HG02840 (cell line): ENCODE measurements around the gene PDK2.

Experiments used
- ATAC-seq: cut with Tn5 transposase; IDR thresholded peaks from one replicate; pipeline ENCODE4 v1.9.1; 2021; ENCODE audit warnings: mild to moderate bottlenecking, moderate library complexity, moderate number of reproducible peaks; ENCODE audit not compliant: unreplicated experiment, low FRiP score

PDK2 gene

GRCh38 chr17:50132104-50132794 is 37.1 kb downstream of the PDK2 start:
- ATAC-seq, result no peak

- ATAC-seq, result no peak
Observed at GRCh38 chr17:50133028-50133768, 38.0 kb downstream of the PDK2 start.

GRCh38 chr17:50133769-50134099 is 38.6 kb downstream of the PDK2 start:
- ATAC-seq, result no peak

- no peak for ATAC-seq
Observed at GRCh38 chr17:50134206-50135110, 39.3 kb downstream of the PDK2 start.

- ATAC-seq, result no peak
Observed at GRCh38 chr17:50135316-50136095, 40.4 kb downstream of the PDK2 start.

GRCh38 chr17:50136096-50136687 is 41.0 kb downstream of the PDK2 start:
- ATAC-seq, result no peak

GRCh38 chr17:50137042-50137441 is 41.9 kb downstream of the PDK2 start:
- ATAC-seq, result no peak

GRCh38 chr17:50139185-50139783 is 44.1 kb downstream of the PDK2 start:
- no peak for ATAC-seq

GRCh38 chr17:50139950-50140885 is 45.1 kb downstream of the PDK2 start:
- no peak for ATAC-seq

GRCh38 chr17:50141026-50141744 is 46.0 kb downstream of the PDK2 start:
- ATAC-seq, result no peak

GRCh38 chr17:50141745-50142110 is 46.6 kb downstream of the PDK2 start:
- no peak for ATAC-seq

GRCh38 chr17:50143461-50144176 is 48.5 kb downstream of the PDK2 start:
- no peak for ATAC-seq

GRCh38 chr17:50144355-50144754 is 49.2 kb downstream of the PDK2 start:
- ATAC-seq, result no peak

GRCh38 chr17:50144845-50145531 is 49.8 kb downstream of the PDK2 start:
- ATAC-seq, result no peak

GRCh38 chr17:50145532-50146229 is 50.5 kb downstream of the PDK2 start:
- no peak for ATAC-seq

- ATAC-seq, result no peak
Observed at GRCh38 chr17:50146230-50146926, 51.2 kb downstream of the PDK2 start.
